ENCODE measurements around the gene HES4. TPM values are rescaled to one million over a fixed set of nuclear protein-coding genes. Genes with fewer than 3 reads are reported as not detected.
"Not testable (repeated sequence)": the region's sequence is repeated elsewhere in the genome, so short reads cannot be mapped to it uniquely, and the experiment has no call there.

The HES4 gene
- total RNA-seq, 1 donor from 2014 or later = 21.2 TPM

GRCh38 chr1:1033009-1033587, 33.2 kb upstream of the HES4 start:
- DNase-seq = peak; percentile 91

GRCh38 chr1:1032424-1032823, 32.5 kb upstream of the HES4 start:
- DNase-seq = peak; percentile 76

DNA sequence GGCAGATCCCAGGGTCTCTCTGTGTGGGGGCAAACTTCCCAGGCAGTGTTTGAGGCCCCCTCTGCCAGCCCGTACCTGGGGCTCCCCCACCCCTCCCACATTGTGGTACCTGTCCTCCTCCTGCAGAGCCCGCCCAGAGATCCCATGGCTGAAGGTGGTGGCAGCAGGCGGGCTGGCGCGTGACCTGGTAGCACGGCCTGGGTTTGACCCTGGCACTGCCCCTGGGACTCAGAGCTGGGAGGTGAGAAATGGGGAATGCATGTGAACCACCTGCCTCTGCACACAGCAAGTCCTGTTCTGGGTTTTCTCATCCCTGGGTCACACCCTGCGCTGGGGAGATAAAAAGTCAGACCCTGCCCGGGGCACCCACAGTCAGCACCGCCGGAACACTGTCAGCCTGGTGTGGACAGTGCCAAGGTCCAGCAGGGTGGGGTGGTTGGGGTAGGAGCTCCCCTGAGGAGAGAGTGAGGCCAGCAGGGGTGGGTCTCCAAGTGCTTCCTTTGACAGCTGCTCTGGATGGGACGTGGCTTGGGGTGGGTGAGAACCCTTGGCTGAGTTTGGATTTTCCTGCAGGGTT, 31.9 kb upstream of the HES4 start:
- no peak for DNase-seq

GRCh38 chr1:1030867-1031658, 31.2 kb upstream of the HES4 start:
- DNase-seq = peak; percentile 55

DNA sequence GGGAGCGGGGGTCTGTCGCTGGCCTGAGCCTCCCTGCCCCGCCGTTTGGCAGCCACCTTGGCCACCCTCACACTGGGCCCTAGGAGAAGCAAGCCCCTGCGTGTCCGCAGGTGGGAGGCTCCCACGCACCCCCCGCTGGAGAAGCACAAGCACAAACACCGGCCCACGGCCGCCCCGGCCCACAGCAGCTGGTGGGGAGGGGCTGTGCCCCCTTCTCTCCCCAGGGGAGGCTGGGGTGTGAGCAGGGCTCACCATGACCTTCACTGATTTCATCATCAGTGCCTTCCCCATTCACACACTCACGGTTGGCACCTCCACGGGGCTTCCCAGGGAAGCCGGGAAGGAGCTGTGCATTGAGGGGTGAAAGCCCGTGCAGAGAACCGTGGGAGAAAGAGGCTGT, 27.9 kb upstream of the HES4 start:
- DNase-seq = no peak

GRCh38 chr1:1026599-1027413, 26.9 kb upstream of the HES4 start:
- peak; percentile 66 for DNase-seq

- no peak for DNase-seq
These were observed 25.8 kb upstream of the HES4 start for GRCh38 chr1:1025730-1026129.

DNA sequence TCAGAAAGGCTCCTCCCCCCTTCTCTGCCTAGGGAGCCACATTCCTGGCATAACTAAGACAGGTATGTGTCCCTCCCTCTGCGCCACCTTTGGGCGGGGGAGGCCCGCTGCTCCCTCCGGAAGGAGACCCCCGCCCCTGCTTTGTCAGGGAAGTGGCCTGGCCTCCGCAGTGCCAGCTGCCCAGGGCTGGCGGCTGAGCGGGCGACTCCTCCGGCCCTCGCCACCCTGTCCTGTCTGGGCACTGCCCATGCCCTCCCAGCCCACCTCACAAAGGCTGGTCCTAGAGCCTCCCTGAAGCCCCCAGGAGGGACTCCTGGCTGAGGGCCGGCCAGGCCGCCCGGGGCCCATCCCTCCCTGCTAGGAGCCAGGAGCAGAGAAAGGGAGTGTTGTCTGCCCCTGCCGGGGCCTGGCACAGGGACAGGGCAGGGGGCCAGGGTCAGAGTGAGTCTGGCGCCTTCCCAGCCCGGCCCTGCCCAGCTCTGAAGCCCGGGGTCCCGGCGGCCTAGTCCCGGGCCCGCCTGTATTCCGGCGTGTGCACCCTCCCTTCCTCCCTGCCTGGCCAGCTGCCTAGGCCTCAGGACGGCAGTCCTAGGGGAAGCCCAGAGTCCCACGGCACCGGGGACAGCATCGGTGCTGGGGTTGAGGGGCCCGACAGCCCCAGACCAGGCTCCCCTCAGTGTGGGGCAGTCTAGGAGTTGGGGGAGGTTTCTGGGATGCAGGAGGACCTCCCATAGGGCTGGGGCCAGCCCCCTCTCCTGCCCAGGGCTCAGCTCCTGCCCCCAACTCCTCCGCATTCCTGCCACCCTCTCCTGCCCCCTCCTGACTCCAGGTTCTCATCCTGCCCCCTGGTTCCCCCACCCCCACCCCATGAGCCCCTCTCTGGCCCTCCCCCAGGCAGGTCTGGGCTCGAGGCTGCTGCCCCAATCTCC, 25.1 kb upstream of the HES4 start:
- peak; percentile 51 for DNase-seq

GRCh38 chr1:1024149-1024770, 24.4 kb upstream of the HES4 start:
- no peak for DNase-seq

GRCh38 chr1:1023700-1024099, 23.8 kb upstream of the HES4 start:
- DNase-seq = no peak

GRCh38 chr1:1022302-1023009, 22.6 kb upstream of the HES4 start:
- DNase-seq = no peak

DNA sequence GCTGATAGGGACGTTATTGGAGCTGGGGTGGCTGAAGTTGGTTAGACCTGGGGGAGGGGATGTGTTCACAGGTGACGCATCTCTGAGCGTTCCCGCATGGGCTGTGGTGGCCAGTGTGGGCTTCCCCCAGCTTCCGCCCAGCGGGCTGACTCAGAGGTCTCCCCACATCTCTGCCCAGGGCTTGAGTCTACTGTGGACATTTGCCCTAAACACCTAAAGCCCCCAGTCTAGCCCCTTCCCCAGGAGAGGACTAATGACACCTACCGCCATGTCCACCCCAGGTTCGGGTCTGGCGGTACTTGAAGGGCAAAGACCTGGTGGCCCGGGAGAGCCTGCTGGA, 22.0 kb upstream of the HES4 start:
- DNase-seq = no peak

DNA sequence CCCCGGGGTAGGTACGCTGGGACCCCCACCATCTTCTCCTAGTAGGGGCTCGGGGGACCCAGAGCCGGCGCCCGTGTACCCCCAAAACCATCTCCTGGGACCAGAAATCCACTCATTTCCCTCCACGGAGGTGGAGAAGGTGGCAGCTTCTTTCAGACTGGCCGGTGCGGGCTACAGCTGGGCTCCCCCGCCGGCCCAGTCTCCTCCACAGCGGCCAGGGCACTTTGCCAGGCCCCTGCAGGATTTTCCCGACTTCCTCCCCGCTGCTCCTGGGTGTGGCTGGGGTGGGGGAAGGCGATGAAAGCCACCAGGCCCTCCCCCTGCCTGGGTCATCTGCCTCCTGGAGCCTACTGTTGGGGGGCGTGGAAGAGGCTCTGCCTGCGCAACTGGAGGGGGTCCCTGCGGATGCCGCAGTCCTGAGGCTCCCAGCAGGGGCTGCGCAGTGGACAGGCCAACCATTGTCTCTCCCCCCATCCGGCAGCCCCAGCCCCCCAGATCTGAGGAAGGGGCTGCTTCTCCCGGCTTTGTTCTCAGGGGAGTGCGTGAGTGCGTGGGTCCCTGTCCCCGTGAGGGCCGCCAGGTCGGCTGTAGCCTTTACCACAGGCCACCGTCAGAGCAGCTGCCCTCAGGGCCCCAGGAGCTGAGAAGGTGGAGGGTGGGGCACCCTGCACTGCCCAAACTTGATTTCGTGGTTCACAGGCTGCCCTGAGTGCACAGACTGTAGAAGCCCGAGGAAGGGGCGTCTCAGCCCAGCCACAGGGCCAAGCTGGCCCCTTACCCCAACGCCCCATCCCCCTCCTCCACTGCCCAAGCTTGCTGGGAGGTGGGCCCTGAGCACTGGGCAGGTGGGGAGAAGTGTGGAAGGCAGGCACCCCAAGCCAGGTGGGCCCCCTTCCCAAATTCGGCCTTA, 21.4 kb upstream of the HES4 start:
- DNase-seq = peak; percentile 88

GRCh38 chr1:1020415-1021009, 20.6 kb upstream of the HES4 start:
- DNase-seq = no peak

DNA sequence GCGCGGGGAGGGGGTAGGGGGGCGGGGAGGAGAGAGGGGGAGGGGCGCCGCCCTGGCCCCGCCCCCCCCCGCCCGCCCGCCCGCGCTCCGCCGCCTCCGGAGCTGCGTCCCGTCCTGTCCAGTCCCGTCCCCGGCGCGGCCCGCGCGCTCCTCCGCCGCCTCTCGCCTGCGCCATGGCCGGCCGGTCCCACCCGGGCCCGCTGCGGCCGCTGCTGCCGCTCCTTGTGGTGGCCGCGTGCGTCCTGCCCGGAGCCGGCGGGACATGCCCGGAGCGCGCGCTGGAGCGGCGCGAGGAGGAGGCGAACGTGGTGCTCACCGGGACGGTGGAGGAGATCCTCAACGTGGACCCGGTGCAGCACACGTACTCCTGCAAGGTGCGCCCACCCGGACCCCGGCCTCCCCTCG, 20.1 kb upstream of the HES4 start, which contains the start of gene AGRN:
AGRN (plus strand) TSS at position 121 of the 405 bp plus-strand sequence; CDS start at position 174, 53 bp downstream.
- DNase-seq = no peak

- DNase-seq = peak; percentile 93
These were observed 19.5 kb upstream of the HES4 start for GRCh38 chr1:1019122-1019999.

DNA sequence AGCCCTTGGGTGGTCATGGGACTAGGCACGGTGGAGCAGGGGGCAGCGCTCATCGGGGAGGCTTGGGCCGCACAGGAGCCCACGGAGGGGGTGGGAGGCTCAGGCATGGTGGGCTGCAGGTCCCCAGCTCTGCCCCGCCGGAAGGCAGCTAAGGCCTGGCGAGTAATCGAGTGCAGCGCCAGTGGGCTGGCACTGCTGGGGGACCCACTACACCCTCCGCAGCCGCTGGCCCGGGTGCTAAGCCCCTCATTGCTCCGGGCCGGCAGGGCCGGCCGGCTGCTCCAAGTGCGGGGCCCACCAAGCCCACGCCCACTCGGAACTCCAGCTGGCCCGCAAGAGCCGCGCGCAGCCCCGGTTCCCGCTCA, 18.4 kb upstream of the HES4 start:
- DNase-seq = not testable (repeated sequence)
